ENCODE measurements around the gene PFN2.

Gene PFN2

GRCh38 chr3:149968216-149968615, 2.5 kb downstream of the PFN2 start:
- H3K9me3 ChIP-seq (ENCODE audit: control insufficient read depth, insufficient read depth, low read length): no peaks in the 10 kb centered on the region
- peaks cover 42% of the 10 kb centered on the region for H3K4me1 ChIP-seq (ENCODE audit: control insufficient read depth, insufficient read depth, low read length)
- H3K9ac ChIP-seq (ENCODE audit: low read depth, low read length): peak overlapping the region; percentile 98
- H3K36me3 ChIP-seq (ENCODE audit: control insufficient read depth, insufficient read depth, low read length): peaks cover 50% of the 10 kb centered on the region
- H3K27me3 ChIP-seq (ENCODE audit: control insufficient read depth, insufficient read depth, low read length): no peaks in the 10 kb centered on the region
- peak overlapping the region; percentile 88 for H3K4me3 ChIP-seq (ENCODE audit: low read depth, low read length)
- peak overlapping the region; percentile 98 for H3K27ac ChIP-seq (ENCODE audit: low read depth, low read length)

GRCh38 chr3:149967086-149967685, 3.5 kb downstream of the PFN2 start:
- peak overlapping the region; percentile 88 for H3K4me3 ChIP-seq (ENCODE audit: low read depth, low read length)
- peaks cover 36% of the 10 kb centered on the region for H3K4me1 ChIP-seq (ENCODE audit: control insufficient read depth, insufficient read depth, low read length)
- no peaks in the 10 kb centered on the region for H3K9me3 ChIP-seq (ENCODE audit: control insufficient read depth, insufficient read depth, low read length)
- no peak overlapping the region for H3K9ac ChIP-seq (ENCODE audit: low read depth, low read length)
- H3K36me3 ChIP-seq (ENCODE audit: control insufficient read depth, insufficient read depth, low read length): peaks cover 60% of the 10 kb centered on the region
- no peaks in the 10 kb centered on the region for H3K27me3 ChIP-seq (ENCODE audit: control insufficient read depth, insufficient read depth, low read length)
- H3K27ac ChIP-seq (ENCODE audit: low read depth, low read length): peak overlapping the region; percentile 98

- H3K27me3 ChIP-seq (ENCODE audit: control insufficient read depth, insufficient read depth, low read length): no peaks in the 10 kb centered on the region
These were observed 5.4 kb downstream of the PFN2 start for GRCh38 chr3:149965278-149965677.

DNA sequence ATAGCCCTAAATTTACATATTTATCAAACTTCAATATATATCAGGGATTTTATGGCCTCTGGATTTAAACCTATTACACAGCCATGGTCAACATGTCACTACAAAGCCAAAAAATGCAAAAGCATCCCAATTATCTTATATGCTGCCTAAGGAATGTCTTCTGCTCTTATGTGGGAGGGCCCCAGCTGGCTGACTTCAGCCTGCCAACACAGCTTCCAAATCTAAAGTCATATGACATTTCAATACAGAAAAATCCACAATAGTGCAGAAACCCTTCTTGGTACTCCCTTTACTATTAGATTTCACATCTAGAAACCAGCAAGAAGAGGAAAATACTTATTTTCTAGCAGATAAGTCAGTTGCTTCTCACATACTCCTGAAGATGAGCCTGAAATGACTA, 6.4 kb downstream of the PFN2 start:
- H3K4me1 ChIP-seq (ENCODE audit: control insufficient read depth, insufficient read depth, low read length): peaks cover 31% of the 10 kb centered on the region
- H3K27me3 ChIP-seq (ENCODE audit: control insufficient read depth, insufficient read depth, low read length): no peaks in the 10 kb centered on the region
- no peak overlapping the region for H3K9ac ChIP-seq (ENCODE audit: low read depth, low read length)
- H3K4me3 ChIP-seq (ENCODE audit: low read depth, low read length): no peak overlapping the region
- no peak overlapping the region for H3K27ac ChIP-seq (ENCODE audit: low read depth, low read length)
- H3K36me3 ChIP-seq (ENCODE audit: control insufficient read depth, insufficient read depth, low read length): peaks cover 77% of the 10 kb centered on the region
- no peaks in the 10 kb centered on the region for H3K9me3 ChIP-seq (ENCODE audit: control insufficient read depth, insufficient read depth, low read length)

More at GRCh38 chr3:149965278-149965677, 5.4 kb downstream of the PFN2 start:
- no peak overlapping the region for H3K4me3 ChIP-seq (ENCODE audit: low read depth, low read length)
- H3K27ac ChIP-seq (ENCODE audit: low read depth, low read length): no peak overlapping the region
- no peaks in the 10 kb centered on the region for H3K9me3 ChIP-seq (ENCODE audit: control insufficient read depth, insufficient read depth, low read length)
- peaks cover 31% of the 10 kb centered on the region for H3K4me1 ChIP-seq (ENCODE audit: control insufficient read depth, insufficient read depth, low read length)
- no peak overlapping the region for H3K9ac ChIP-seq (ENCODE audit: low read depth, low read length)
- H3K36me3 ChIP-seq (ENCODE audit: control insufficient read depth, insufficient read depth, low read length): peaks cover 73% of the 10 kb centered on the region

DNA sequence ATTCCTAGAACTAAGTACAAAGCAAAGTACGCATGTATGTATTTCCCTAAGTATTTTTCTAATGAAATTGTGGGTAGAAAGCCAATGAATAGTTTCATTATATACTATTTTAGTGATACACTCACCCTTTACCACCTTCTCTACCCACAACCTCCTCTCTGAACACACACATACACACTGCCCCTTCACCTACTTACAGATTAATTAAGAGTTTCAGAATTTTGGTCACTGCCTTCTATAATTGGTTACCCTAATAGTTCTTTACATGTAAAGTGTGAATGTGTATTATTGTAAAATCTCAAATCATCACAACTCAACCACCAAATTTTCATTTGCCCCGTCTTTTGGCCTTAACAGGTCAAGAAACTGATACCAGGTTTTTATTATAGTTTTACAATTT, 7.2 kb downstream of the PFN2 start:
- H3K4me3 ChIP-seq (ENCODE audit: low read depth, low read length): no peak overlapping the region
- H3K27ac ChIP-seq (ENCODE audit: low read depth, low read length): no peak overlapping the region
- H3K9me3 ChIP-seq (ENCODE audit: control insufficient read depth, insufficient read depth, low read length): no peaks in the 10 kb centered on the region
- H3K9ac ChIP-seq (ENCODE audit: low read depth, low read length): no peak overlapping the region
- peaks cover 84% of the 10 kb centered on the region for H3K36me3 ChIP-seq (ENCODE audit: control insufficient read depth, insufficient read depth, low read length)
- H3K27me3 ChIP-seq (ENCODE audit: control insufficient read depth, insufficient read depth, low read length): no peaks in the 10 kb centered on the region
- peaks cover 26% of the 10 kb centered on the region for H3K4me1 ChIP-seq (ENCODE audit: control insufficient read depth, insufficient read depth, low read length)

DNA sequence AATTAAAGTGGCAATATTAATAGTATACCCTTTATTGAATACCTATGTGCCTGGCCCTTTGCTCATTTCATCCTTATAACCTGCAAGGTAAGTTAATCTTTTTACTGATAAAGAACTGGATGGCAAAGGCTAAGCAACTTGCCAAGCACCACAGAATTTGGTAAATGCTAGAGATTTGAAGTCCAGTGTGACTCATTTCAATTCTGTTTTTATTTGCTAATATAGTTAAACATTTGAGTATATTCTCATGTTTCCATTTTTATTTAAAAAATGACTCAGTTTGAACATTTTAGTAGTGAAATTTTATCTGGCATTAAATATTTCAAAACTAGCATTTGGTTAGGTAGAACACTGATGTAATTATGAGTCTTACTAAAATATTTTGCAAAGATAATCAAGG, 11.3 kb downstream of the PFN2 start:
- H3K36me3 ChIP-seq (ENCODE audit: control insufficient read depth, insufficient read depth, low read length): peaks cover 56% of the 10 kb centered on the region
- no peaks in the 10 kb centered on the region for H3K9me3 ChIP-seq (ENCODE audit: control insufficient read depth, insufficient read depth, low read length)
- H3K4me3 ChIP-seq (ENCODE audit: low read depth, low read length): no peak overlapping the region
- H3K27me3 ChIP-seq (ENCODE audit: control insufficient read depth, insufficient read depth, low read length): no peaks in the 10 kb centered on the region
- H3K4me1 ChIP-seq (ENCODE audit: control insufficient read depth, insufficient read depth, low read length): peaks cover 8% of the 10 kb centered on the region
- H3K9ac ChIP-seq (ENCODE audit: low read depth, low read length): no peak overlapping the region
- no peak overlapping the region for H3K27ac ChIP-seq (ENCODE audit: low read depth, low read length)

DNA sequence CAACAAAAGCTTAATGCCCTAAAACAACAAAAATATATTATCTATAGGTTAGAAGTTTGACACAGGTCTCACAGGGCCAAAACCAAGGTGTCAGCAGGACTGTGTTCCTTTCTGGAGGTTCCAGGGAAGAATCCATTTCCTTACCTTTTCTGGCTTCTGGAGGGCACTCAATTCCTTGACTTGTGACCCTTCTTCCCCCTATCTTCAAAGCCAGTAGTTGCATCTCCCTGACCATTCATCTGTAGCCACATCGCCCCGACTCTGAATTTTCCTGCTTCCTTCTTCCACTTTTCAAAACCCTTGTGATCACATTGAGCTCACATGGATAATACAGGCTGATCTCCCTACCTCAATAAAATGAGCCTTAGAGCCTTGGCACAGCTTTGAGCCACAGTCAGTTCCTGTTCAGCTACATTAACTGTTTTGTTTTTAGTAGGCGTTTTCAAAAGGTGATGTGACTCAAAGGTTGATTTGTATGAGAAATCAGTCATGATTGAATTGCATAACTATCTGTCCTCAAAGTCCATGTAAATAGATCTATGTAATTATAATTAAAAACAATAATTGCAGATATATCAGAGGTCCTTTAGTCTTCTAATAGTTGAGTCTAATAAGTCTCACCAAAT, 12.4 kb downstream of the PFN2 start:
- Histone ChIP-seq H3K9me3 (ENCODE audit: control insufficient read depth, insufficient read depth, low read length) (no peaks in the 10 kb centered on the region), H3K27me3 (ENCODE audit: control insufficient read depth, insufficient read depth, low read length) (no peaks in the 10 kb centered on the region), H3K36me3 (ENCODE audit: control insufficient read depth, insufficient read depth, low read length) (peaks cover 44% of the 10 kb centered on the region), H3K4me3 (ENCODE audit: low read depth, low read length) (no peak overlapping the region), H3K27ac (ENCODE audit: low read depth, low read length) (no peak overlapping the region), H3K4me1 (ENCODE audit: control insufficient read depth, insufficient read depth, low read length) (peaks cover 19% of the 10 kb centered on the region), H3K9ac (ENCODE audit: low read depth, low read length) (no peak overlapping the region)

- Histone ChIP-seq H3K4me1 (ENCODE audit: control insufficient read depth, insufficient read depth, low read length) (peaks cover 22% of the 10 kb centered on the region), H3K27ac (ENCODE audit: low read depth, low read length) (no peak overlapping the region), H3K9ac (ENCODE audit: low read depth, low read length) (no peak overlapping the region), H3K36me3 (ENCODE audit: control insufficient read depth, insufficient read depth, low read length) (peaks cover 37% of the 10 kb centered on the region), H3K4me3 (ENCODE audit: low read depth, low read length) (no peak overlapping the region), H3K27me3 (ENCODE audit: control insufficient read depth, insufficient read depth, low read length) (no peaks in the 10 kb centered on the region), H3K9me3 (ENCODE audit: control insufficient read depth, insufficient read depth, low read length) (no peaks in the 10 kb centered on the region)
These were observed 13.2 kb downstream of the PFN2 start for GRCh38 chr3:149957361-149958125.

- Histone ChIP-seq H3K27ac (ENCODE audit: low read depth, low read length) (no peak overlapping the region), H3K9me3 (ENCODE audit: control insufficient read depth, insufficient read depth, low read length) (no peaks in the 10 kb centered on the region), H3K9ac (ENCODE audit: low read depth, low read length) (no peak overlapping the region), H3K4me1 (ENCODE audit: control insufficient read depth, insufficient read depth, low read length) (peaks cover 22% of the 10 kb centered on the region), H3K36me3 (ENCODE audit: control insufficient read depth, insufficient read depth, low read length) (peaks cover 29% of the 10 kb centered on the region), H3K27me3 (ENCODE audit: control insufficient read depth, insufficient read depth, low read length) (no peaks in the 10 kb centered on the region), H3K4me3 (ENCODE audit: low read depth, low read length) (no peak overlapping the region)
These were observed 15.2 kb downstream of the PFN2 start for GRCh38 chr3:149955449-149955848.

DNA sequence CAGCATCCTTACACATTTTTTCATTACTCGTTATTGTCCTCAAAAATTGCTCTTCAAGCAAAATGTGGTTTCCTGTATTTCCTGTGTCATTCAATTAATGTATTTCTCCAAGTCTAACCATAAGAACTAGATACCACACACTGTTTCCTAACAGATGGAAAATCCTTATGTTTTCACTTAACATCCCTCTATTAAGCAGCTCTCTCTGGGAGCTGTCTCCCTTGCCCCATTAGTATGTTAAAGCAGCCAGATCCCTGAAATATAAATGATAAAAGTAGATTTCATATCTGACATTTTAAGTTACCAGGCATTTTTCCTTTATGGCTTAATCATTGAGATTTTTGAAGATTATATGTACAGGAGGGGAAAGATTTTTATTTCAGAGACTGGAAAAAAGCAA, 15.9 kb downstream of the PFN2 start:
- Histone ChIP-seq H3K27ac (ENCODE audit: low read depth, low read length) (no peak overlapping the region), H3K9me3 (ENCODE audit: control insufficient read depth, insufficient read depth, low read length) (no peaks in the 10 kb centered on the region), H3K36me3 (ENCODE audit: control insufficient read depth, insufficient read depth, low read length) (peaks cover 26% of the 10 kb centered on the region), H3K27me3 (ENCODE audit: control insufficient read depth, insufficient read depth, low read length) (no peaks in the 10 kb centered on the region), H3K4me3 (ENCODE audit: low read depth, low read length) (no peak overlapping the region), H3K4me1 (ENCODE audit: control insufficient read depth, insufficient read depth, low read length) (peaks cover 22% of the 10 kb centered on the region), H3K9ac (ENCODE audit: low read depth, low read length) (no peak overlapping the region)

DNA sequence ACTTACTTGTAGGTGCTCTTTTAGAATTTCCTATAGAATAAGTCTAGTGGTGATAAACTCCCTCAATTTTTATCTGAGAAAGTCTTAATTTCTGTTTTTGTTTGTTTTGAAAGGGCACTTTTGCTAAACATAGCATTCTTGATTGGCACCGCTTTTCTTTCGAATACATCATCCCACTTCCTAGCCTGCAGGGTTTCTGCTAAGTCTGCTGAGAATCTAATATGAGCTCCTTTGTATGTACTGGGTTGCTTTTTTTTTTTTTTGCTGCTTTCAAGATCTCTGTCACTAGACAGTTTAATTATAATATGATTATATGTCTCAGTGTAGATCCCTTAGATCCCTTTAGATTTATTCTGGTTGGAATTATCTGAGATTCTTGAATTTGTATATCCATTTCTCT, 21.5 kb downstream of the PFN2 start:
- H3K4me1 ChIP-seq (ENCODE audit: control insufficient read depth, insufficient read depth, low read length): peaks cover 12% of the 10 kb centered on the region; the same call in 1 of the 2 replicates
- peaks cover 11% of the 10 kb centered on the region; the same call in 1 of the 2 replicates for H3K36me3 ChIP-seq (ENCODE audit: control insufficient read depth, insufficient read depth, low read length)
- no peak overlapping the region for H3K4me3 ChIP-seq (ENCODE audit: low read depth, low read length)
- no peak overlapping the region for H3K27ac ChIP-seq (ENCODE audit: low read depth, low read length)
- H3K27me3 ChIP-seq (ENCODE audit: control insufficient read depth, insufficient read depth, low read length): no peaks in the 10 kb centered on the region
- H3K9ac ChIP-seq (ENCODE audit: low read depth, low read length): no peak overlapping the region
- H3K9me3 ChIP-seq (ENCODE audit: control insufficient read depth, insufficient read depth, low read length): peaks cover 4% of the 10 kb centered on the region; the same call in 1 of the 2 replicates

Data from HUES48 (cell line).